Measurements from ENCODE around the gene KLHL25.

Gene KLHL25

DNA sequence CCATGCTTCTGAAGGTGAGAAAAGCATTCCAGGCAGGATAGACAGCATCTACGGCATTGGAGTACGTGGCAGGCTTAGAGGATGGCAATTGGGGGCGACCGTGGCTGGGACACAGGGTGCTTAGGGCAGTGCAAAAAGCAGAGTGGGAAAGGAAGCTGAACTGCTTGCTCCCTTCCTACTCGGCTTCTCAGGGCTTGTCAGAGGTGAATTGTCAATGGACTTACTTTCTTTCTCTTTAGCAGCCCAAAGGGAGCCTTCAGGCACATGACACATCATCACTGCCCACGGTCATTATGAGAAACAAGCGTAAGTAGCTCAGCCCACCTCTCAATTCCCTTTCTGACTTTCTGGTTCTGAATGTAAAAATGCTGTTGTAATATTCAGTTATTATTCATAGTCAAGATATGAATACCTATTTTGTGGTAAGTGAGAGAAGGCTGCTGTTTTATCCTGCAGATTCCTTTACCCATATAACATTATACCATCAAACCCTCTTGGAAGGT is 84.3 kb downstream of the KLHL25 start:
- no peak overlapping the region for H2AFZ ChIP-seq (ENCODE audit: low read length, unreplicated experiment)
- H3K27me3 ChIP-seq (ENCODE audit: insufficient read depth, low read length): no peaks in the 10 kb centered on the region
- no peak overlapping the region for H3K27ac ChIP-seq (ENCODE audit: low read depth, low read length)
- peaks cover 22% of the 10 kb centered on the region for H3K4me1 ChIP-seq (ENCODE audit: control insufficient read depth, insufficient read depth, low read length, unreplicated experiment)
- no peak overlapping the region for H3K4me3 ChIP-seq (ENCODE audit: low read depth, low read length)
- H3K79me2 ChIP-seq (ENCODE audit: control insufficient read depth, insufficient read depth, low read length, unreplicated experiment): no peaks in the 10 kb centered on the region
- H3K36me3 ChIP-seq (ENCODE audit: insufficient read depth, low read length): 0 out of 2 replicates have a peak, but pooled peaks cover 5% of the 10 kb centered on the region
